ENCODE measurements around the gene EMX1. TPM values are rescaled to one million over a fixed set of nuclear protein-coding genes. Genes with fewer than 3 reads are reported as not detected.

Gene EMX1
- total and polyA plus RNA-seq, 2 of the 13 experiments (the other 11 are each of a cell fraction or from before 2014, with no cell fraction given) = 0.62 to 4.9 TPM

- TF ChIP-seq ZNF20 (CRISPR knock-in tag; IDR thresholded peaks at IDR 0.05) = no peak
- 0 out of 2 replicates have a peak, but pooled peaks have one; percentile 47 for TF ChIP-seq ISL2 (CRISPR knock-in tag; IDR thresholded peaks at IDR 0.05)
- no peak for TF ChIP-seq HDAC6 (IDR thresholded peaks at IDR 0.05; ENCODE audit: low read depth, low read length)
- TF ChIP-seq ZNF646 (CRISPR knock-in tag; IDR thresholded peaks at IDR 0.05) = no peak
- TF ChIP-seq MAZ (IDR thresholded peaks at IDR 0.05; ENCODE audit: borderline replicate concordance, low read depth, low read length) = peak; percentile 56; the same call in 1 of the 2 replicates
- TF ChIP-seq MAZ (CRISPR knock-in tag; IDR thresholded peaks at IDR 0.05; ENCODE audit: low read depth) = peak; percentile 83
- TF ChIP-seq ZNF350 (CRISPR knock-in tag; IDR thresholded peaks at IDR 0.05; ENCODE audit: borderline replicate concordance, low read depth) = no peak; the same call in 1 of the 2 replicates
- TF ChIP-seq NR3C1 (CRISPR knock-in tag; IDR thresholded peaks at IDR 0.05) = 0 out of 2 replicates have a peak, but pooled peaks have one; percentile 28
- no peak for TF ChIP-seq ZNF17 (CRISPR knock-in tag; IDR thresholded peaks at IDR 0.05)
- TF ChIP-seq HNRNPUL1 (IDR thresholded peaks at IDR 0.05; ENCODE audit: low read depth, low read length) = 0 out of 2 replicates have a peak, but pooled peaks have one; percentile 5
- TF ChIP-seq ZNF513 (CRISPR knock-in tag; conservative IDR thresholded peaks at IDR 0.05) = no peak
- TF ChIP-seq XRCC5 (optimal IDR thresholded peaks at IDR 0.05; ENCODE audit: low read length) = peak; percentile 91
- TF ChIP-seq ZBTB8A (CRISPR knock-in tag; IDR thresholded peaks at IDR 0.05; ENCODE audit: borderline replicate concordance, low read depth) = no peak
- no peak for TF ChIP-seq NFIC (IDR thresholded peaks at IDR 0.05; ENCODE audit: low read length)
- TF ChIP-seq SPEN (CRISPR knock-in tag; IDR thresholded peaks at IDR 0.05; ENCODE audit: low read depth) = peak; percentile 61; the same call in 1 of the 2 replicates
- TF ChIP-seq ZBTB7B (CRISPR knock-in tag; IDR thresholded peaks at IDR 0.05) = peak; percentile 85; the same call in 1 of the 2 replicates
- no peak; the same call in 1 of the 2 replicates for TF ChIP-seq MXD4 (CRISPR knock-in tag; IDR thresholded peaks at IDR 0.05)
- no peak for TF ChIP-seq FOXO4 (CRISPR knock-in tag; conservative IDR thresholded peaks at IDR 0.05)
- no peak for TF ChIP-seq SIN3A (IDR thresholded peaks at IDR 0.05; ENCODE audit: borderline replicate concordance, low read depth, low read length)
- TF ChIP-seq MAFG (CRISPR knock-in tag; IDR thresholded peaks at IDR 0.05) = no peak; the same call in 1 of the 2 replicates
Measured at GRCh38 chr2:72915907-72916742, 1.2 kb upstream of the EMX1 start (continued).

Data from HepG2 (cell line).